Nucleus accumbens (tissue), 56 donors: Measurements from ENCODE around the gene DAPP1.
"Not testable (repeated sequence)": the region's sequence is repeated elsewhere in the genome, so short reads cannot be mapped to it uniquely, and the experiment has no call there.

Experiments used
- DNase-seq, 56 donors: peaks; one replicate each; lab custom pipeline; 2025; lab: John Stamatoyannopoulos, UW

Gene DAPP1

DNA sequence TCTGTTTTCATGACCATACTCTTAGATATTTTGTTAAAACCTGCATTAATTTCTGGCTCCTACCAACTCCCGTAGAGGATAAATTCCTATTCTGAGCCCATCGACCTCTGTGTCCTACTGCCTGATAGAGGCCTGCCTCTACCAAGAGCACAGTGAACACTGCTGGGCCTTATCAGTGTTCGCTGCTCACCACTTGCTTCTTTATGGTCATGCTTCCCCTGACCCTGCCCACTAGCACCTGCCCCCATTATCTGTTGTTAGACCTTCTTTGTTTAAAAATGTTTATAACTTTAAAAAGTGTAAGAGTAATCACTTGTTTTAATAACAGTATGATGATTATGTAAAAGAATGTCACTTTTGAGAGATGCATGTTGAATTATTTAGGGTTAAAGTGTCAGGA lies 6.1 kb downstream of the DAPP1 start:
- DNase-seq = no peak

DNA sequence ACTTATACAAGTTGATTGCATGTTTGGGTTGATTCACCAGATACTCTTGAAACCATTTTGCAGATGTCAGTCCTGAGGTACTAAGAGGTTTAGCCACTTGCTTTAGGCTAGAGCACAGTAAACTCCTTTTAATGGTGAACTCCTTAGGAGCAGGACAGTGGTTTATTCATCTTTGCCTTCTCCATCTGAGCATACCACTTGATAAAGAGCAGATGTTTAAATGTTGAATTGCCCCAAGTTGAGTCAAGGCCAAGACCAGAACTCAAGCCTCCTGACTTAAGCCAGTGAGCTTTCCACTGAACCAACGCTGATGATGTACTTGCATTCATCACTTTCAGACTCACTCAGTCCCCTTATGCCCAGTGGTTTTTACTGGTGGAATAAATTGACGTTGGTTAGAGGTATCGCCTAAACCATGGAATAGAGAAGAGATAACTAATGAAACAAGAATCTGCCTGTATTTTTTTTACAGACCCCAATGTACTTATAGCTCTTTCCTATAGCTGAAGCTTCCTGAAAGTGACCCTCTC lies 7.5 kb downstream of the DAPP1 start:
- DNase-seq = no peak

DNA sequence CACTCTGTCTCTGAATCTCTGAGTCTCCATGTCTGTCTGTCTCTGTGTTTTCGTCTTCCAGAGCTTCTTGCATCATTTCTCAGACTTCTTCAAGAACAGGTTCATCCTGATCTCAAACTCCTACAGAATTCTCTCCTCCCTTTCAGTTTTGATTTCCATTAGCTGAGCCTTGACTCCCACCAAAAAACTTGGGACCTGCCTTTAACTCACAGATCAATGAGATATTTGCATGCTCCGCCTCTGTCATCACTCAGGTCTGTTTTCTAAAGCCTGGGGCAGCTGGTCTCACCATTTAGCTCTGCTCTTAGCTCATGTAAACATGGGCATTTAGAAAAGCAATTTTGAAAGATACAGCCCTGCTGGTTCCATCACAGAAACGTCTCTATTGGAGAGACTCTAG lies 8.6 kb downstream of the DAPP1 start:
- no peak for DNase-seq

DNA sequence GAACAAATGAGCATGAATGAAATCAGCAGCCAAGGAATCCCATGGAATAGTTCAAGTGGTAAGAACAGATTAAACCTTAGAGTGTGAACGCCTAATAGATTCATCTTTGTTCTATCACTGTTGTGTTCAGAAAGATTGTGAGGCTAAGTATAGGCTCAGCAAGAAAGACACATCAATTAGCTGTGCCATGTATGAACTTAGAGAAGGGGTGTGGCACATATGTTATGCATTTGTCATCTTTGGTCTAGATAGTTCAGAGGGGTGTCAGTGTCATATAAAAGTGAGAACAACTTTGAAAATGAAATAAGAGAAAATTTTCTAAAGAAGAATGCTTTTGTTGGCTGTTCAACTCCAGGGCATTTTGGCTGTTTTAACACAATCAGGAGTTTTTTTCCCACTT lies 9.4 kb downstream of the DAPP1 start:
- no peak for DNase-seq

DNA sequence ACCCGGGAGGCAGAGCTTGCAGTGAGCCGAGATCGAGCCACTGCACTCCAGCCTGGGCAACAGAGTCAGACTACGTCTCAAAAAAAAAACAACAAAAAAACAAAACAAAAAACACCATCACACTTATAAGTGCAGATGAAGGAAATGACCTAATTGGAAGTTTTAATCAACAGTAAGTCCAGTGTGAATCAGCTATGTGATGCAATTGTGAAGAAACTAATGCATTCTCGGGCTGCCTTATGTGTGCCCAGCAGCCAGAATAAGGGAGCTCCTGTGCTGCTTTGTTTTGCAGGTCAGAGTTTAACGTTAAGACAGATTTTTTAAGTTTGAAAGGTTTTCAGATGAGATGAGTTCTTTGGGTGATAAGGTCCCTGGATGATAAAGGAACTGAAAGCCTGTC lies 10.8 kb downstream of the DAPP1 start:
- no peak for DNase-seq

DNA sequence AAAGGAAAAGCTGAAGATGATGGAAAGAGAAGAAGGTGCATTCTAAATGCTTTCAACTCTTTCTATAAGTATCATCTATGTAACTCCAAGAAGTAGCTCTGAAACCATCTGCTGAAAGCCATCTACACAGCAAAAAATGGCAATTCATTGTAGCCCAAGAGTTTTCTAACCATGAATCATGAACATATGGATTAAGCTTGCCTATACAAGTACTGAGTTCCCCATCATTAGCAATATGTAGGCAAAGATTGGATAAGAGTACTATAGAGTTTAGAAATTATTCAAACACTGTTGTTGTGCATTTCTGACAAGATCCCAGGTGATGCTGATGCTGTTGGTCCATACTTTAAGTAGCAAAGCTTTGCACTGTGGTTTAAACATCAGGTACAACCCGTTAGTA lies 11.2 kb downstream of the DAPP1 start:
- DNase-seq = no peak

DNA sequence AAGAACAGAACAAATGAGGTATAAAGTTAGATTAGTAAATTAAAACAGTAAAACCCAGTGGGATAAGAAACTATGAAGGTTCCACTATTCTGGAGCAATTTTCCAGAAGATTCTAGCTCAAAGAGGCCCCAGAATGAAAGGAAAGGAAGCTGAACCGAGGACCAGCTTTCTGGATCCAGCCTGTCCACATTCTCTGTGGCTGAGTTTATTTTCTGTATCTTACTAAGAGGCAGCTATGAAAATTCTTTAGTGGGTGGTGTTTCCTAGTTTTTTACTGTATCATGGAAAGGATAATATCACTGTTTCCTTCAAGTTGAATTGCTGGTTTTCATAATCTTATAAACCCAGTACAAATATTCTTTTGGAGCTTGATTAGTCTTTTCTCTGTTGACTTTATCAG lies 11.8 kb downstream of the DAPP1 start:
- DNase-seq = no peak

DNA sequence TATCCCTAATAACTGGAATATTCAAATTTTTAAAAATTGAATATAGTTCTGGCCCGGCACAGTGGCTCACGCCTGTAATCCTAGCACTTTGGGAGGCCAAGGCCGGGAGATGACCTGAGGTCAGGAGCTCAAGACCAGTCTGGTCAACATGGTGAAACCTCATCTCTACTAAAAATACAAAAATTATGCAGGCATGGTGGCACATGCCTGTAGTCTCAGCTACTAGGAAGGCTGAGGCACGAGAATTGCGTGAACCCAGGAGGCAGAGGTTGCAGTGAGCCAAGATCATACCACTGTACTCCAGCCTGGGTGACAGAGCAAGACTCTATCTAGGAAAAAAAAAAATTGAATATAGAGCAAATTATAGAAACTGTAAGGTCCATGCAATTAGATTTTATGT lies 13.4 kb downstream of the DAPP1 start:
- DNase-seq = not testable (repeated sequence)

DNA sequence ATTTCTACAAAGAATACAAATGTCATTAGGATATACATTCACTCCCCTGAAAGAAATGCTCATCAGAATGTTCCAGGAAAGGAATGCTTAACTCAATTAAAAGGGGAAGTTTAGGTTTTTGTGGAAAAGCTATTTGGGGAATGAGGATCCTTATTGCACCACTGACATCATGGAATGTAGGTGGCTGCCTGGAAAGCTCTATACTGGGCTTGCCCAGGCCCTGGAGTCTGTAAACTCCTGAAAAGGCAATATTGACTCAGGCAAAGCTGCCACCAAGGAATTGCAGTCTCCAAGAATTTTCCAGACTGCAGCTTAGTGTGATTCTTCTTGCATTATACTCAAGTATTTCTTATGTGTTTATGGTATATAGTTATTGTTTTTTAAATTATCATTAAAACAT lies 15.7 kb downstream of the DAPP1 start:
- no peak for DNase-seq

DNA sequence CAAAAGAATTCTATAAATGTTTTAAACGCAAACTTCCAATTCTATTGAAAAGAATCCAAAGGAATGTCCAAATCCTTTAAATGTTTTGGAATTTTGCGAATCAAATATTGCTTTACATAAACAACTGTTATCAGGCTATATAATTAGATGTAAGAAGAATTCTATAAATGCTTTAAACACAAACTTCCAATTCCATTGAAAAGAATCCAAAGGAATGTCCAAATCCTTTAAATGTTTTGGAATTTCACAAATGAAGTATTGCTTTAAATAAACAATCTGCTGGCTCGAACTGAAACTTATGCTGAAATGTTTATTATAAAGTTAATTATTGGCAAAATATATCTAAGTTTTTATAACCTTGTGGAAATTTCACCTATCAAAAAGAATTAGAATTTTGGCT lies 16.1 kb downstream of the DAPP1 start:
- no peak for DNase-seq

DNA sequence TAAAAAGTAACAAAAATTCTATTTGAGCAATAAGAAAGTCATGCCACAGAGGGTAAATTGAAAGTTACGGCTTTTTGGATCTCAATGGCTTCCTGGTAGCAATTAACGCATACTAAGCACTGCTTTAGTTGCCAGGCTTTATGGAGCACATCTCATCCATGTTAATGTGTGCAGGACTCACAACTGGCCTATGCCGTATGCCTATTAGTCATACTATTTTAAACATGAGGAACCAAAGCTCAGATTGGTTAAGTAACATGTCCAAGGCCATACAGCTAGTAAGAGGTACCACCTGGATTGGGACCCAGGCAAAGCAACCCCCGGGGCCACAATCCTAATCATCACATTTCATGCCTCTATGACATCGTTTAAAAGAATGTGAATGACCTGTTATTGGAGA lies 17.1 kb downstream of the DAPP1 start:
- no peak for DNase-seq

DNA sequence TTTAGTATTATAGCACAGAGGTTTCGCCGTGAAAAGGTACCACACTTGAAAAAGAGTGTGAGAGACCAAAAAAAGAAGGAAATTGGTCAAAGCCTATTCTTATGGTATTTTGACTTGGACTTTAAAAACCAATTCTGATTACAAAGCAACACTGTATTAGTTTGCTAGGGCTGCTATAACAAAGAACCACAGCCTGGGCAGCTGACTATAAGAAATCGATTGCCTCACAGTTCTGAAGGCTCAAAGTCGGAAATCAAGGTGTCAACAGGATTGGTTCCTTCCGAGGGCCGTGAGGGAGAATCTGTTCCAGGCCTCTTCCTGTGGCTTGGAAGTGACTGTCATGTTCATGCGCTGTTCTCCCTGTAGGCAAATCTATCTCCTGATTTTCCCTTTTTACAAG lies 17.9 kb downstream of the DAPP1 start:
- DNase-seq = no peak

DNA sequence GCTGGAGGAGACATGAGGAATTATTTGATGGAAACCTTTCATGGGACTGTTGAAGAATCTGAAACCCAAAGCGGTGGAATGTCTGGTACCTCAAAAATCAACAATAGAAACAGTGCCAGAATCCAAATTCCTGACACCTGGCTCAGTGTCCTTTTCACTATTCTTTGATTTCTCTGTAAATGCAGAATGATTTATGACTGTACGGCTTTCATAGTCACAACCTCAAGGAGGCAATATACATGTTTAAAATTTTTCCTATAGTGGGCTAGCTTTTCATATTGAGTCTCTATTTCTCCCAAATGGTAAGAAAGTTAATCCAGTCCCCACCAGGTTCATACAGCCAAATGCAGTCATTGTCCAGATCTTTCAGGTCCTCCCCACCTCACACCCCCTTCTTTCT lies 19.3 kb downstream of the DAPP1 start:
- DNase-seq = no peak

DNA sequence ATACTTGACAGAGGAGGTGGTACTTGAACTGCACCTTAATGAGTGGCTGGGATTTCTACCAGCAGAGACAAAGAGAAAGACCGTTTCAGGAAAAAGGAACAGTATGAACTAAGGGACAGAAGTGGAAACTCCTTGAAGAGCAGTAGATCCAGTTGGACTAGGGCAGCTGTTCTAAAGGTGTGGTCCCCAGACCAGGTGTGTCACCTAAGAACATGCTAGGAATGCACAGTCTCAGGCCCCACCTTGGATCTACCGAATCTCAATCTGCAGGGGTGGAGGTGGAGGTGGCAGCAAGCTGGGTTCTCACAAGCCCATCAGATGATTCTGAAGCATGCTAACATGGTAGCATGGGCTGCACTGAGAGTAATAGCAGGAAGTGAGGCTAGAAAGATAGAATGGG lies 22.3 kb downstream of the DAPP1 start:
- no peak for DNase-seq

DNA sequence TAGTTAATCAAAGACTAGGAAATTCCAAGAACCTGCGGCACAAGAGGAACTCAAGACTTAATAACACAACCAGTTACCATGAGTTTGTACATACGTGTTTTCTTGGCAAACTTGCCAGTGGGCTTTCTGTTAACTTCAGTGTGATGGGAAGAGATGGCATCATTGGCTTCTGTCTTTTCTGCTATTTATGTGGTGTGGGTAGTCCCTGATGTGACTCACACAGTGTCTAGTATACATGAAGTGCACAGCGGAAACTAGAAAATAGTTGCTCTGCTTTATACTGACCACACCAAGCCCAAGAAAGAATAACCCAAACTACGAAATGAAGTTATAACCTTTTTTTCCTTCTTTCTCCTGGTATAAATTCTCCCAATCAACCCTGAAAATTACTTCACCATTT lies 24.5 kb downstream of the DAPP1 start:
- DNase-seq = no peak

DNA sequence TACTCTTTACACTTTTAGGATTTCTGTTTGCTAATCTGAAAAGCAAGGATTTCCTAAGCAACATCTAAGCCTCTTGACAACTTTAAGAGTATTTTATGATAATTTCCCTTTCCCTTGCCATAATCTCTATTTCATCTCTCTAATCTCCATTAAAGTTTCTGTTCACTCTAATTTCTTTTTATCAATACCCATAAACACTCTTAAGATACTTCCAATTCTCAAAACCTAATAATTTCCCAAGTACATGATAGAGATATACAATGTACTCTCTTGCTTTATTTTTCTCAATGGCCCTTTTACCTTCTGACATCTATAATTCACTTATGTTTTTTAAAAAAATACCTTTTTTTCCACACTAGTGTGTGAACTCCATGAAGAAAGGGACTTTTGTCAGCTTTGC lies 26.8 kb downstream of the DAPP1 start:
- no peak for DNase-seq

DNA sequence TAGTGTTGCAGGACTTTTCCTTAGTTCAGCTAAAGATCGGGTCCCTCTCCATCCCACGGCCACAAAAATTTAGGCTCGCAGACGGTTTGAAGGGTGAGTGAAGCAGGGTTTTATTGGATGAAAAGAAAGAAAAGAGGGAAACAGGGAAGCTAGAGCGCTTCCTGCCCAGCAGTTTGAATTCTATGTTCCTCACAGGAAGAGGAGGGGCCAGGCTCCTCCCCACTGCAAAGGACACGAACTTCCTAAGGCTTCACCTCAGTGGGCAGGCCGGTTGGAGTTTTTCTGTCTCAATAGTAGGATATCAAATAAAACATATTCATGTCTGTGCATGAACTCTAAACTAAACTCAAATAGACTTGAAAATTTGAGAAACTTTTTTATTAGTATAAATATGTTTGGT lies 27.4 kb downstream of the DAPP1 start:
- DNase-seq = no peak

DNA sequence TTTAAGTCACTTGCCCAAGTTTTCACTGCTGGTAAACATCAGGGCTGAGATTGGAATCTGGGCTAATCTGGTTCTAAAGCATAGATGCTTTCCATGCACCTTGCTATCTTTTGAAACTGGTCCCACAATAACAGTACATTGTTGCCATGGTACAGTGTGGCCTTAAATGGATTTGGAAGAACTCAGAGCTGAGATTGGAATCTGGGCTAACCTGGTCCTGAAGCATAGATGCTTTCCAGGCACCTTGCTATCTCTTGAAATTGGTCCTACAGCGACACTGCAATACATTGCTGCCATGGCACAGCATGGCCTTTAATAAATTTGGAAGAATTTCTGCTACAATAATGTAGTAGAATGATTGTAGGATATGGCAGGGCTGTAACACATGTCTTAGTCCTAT lies 28.6 kb downstream of the DAPP1 start:
- no peak for DNase-seq

DNA sequence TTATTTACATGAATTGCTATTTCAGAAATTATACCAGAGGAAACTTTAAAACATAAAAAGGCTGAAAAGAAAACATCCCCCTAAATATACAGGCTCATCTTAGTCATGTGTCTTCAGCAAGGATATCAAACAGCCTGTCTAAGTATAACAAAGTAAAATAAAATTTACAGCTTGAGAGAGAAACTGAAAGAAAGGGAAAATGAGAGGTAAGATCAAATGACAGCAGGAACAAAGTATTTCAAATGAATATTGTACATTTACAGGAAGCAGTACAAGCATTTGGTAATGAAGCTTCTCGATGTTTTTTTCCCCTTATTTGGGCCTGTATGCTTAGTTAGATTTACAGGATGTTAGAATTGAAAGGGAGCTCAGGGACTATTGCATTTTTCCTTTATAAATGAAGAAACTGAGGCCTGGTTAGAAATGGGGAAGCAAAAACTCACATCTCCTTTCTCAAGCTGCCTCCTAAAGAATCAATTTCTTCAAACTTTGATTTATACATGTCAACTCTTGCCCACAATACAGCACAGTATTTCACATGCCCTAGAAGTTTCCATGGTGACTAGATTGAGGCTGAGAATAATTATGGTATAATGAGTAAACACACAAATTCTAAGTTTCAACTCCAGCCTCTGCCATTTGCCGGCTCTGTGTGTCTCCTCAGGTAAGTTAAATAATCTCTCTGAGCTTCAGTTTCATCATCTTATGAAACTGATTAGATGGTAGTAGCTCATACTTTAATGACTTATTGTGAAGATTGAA lies 29.3 kb downstream of the DAPP1 start:
- no peak for DNase-seq

DNA sequence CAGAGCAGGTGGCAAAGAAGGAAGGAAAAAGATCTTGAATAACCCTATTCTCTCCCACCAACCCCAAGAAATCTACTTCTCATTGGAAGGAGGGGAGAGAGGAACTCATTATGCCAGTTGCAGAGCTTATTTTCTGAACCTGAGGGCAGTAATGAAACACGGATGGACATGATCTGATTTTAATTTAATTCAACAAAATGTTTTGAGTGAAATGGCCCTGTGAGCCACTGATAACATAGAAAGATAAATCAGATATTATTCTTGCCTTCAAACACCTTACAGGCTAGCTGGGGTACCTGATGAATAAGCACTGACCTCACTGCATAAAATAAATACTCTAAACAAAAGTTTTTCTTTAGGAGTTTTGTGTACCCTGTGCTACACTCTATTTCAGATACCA lies 30.3 kb downstream of the DAPP1 start:
- no peak for DNase-seq

DNA sequence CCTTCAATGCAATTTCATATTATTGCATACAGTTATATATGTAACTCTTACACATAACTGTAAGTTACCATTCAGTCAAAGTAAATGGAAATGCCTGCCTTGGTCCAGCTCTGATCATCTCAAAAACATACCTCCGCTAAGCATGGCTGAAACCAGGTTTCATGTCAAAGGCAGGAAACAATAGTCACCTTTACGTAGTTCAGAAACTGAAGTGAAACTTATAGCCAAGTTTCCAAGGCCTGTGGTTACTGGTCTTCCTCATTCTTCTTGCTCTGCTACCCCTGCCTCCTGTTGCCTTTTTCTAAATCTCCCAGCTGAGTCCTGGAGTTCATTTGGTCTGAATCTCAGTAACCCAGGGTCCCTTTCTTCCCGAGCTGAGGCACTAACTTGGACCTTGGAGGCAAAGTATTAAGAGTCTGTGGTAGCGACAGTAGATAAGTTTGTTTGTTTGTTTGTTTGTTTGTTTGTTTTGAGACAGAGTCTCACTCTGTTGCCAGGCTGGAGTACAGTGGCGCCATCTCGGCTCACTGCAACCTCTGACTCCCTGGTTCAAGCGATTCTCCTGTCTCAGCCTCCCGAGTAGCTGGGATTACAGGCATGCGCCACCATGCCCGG lies 30.8 kb downstream of the DAPP1 start:
- DNase-seq = no peak

DNA sequence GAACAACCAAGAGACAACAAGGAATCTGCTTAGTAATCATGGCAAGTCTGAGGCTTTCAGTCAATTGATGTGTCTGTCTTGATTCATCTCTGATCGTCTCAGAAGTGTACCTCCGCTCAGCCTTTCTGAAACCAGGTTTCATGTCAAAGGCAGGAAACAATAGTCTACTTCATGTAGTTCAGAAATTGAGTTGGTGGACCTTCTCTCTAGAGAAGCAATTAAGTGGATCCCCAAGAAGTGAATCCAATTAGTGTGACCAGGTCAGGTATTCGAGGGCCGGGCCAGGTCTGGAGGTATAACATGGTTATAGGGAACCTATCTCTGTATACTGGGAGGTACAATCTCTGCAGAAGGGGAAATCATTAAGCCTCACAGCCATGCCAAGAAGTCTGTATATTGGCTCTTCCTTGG lies 32.0 kb downstream of the DAPP1 start:
- DNase-seq = no peak
